HepG2 (cell line): ENCODE measurements around the gene CCL16. TPM values are rescaled to one million over a fixed set of nuclear protein-coding genes. Genes with fewer than 3 reads are reported as not detected.
A peak's percentile ranks its signal among the peaks of the same experiment; 100 is the strongest.

Experiments used
- ATF7-NPFF ChIP-seq: sonication (generic); formaldehyde crosslinking; IDR thresholded peaks from 2 replicates; pipeline ENCODE4 v1.8.1; 2023; ENCODE audit warnings: mild to moderate bottlenecking, low read depth, missing genetic modification reagents, moderate library complexity
- CENPBD1 ChIP-seq: sonication (generic); formaldehyde crosslinking; IDR thresholded peaks from 2 replicates; pipeline ENCODE4 v1.8.0; 2022; ENCODE audit warnings: missing genetic modification reagents, low read depth, mild to moderate bottlenecking, borderline replicate concordance
- ERF ChIP-seq: IDR thresholded peaks from 2 replicates; pipeline ENCODE4 v1.6.1; 2018; ENCODE audit warnings: missing biosample characterization, missing genetic modification reagents
- FOXO4 ChIP-seq: sonication (generic); formaldehyde crosslinking; conservative IDR thresholded peaks from 2 replicates; pipeline ENCODE4 v1.8.1; 2023; ENCODE audit warnings: missing genetic modification reagents
- KDM4B ChIP-seq: sonication (generic); formaldehyde crosslinking; IDR thresholded peaks from 2 replicates; pipeline ENCODE4 v1.4.0; 2020; ENCODE audit warnings: missing genetic modification reagents
- MXD3 ChIP-seq: IDR thresholded peaks from 2 replicates; pipeline ENCODE4 v1.6.1; 2016; ENCODE audit warnings: mild to moderate bottlenecking, missing biosample characterization, missing genetic modification reagents
- MXI1 ChIP-seq: IDR thresholded peaks from 3 replicates; pipeline ENCODE4 v1.6.1; 2012; ENCODE audit warnings: low read depth, low read length, inconsistent platforms, borderline replicate concordance
- NFYB ChIP-seq: sonication (generic); formaldehyde crosslinking; IDR thresholded peaks from 2 replicates; pipeline ENCODE4 v1.4.0; 2020; ENCODE audit warnings: missing genetic modification reagents
- NR2F6 ChIP-seq, 2 experiments: IDR thresholded peaks; 2 replicates each; pipeline ENCODE4 v1.6.1; 2016; ENCODE audit warnings: antibody characterized with exemption in 1 of 2, mild to moderate bottlenecking in 1 of 2
- RBM39 ChIP-seq: fragments of 200-400 bp; formaldehyde crosslinking; IDR thresholded peaks from one replicate; pipeline ENCODE4 v1.6.1; 2018; ENCODE audit warnings: antibody characterized with exemption, mild to moderate bottlenecking, low read depth, low read length; ENCODE audit not compliant: poor library complexity, severe bottlenecking
- SIX4 ChIP-seq: sonication (generic); formaldehyde crosslinking; IDR thresholded peaks from 2 replicates; pipeline ENCODE4 v1.4.0; 2020; ENCODE audit warnings: missing genetic modification reagents
- TERF1 ChIP-seq: sonication (generic); formaldehyde crosslinking; IDR thresholded peaks from 2 replicates; pipeline ENCODE4 v1.8.0; 2022; ENCODE audit warnings: mild to moderate bottlenecking, missing genetic modification reagents, moderate library complexity
- ZBTB38 ChIP-seq: sonication (generic); formaldehyde crosslinking; IDR thresholded peaks from 2 replicates; pipeline ENCODE4 v1.5.1; 2020; ENCODE audit warnings: mild to moderate bottlenecking, missing genetic modification reagents
- ZNF142 ChIP-seq: sonication (generic); formaldehyde crosslinking; IDR thresholded peaks from 2 replicates; pipeline ENCODE4 v1.4.0; 2020; ENCODE audit warnings: missing genetic modification reagents
- ZNF20 ChIP-seq: sonication (generic); formaldehyde crosslinking; IDR thresholded peaks from 2 replicates; pipeline ENCODE4 v1.4.0; 2020; ENCODE audit warnings: mild to moderate bottlenecking, moderate library complexity, missing genetic modification reagents
- ZNF839 ChIP-seq: sonication (generic); formaldehyde crosslinking; IDR thresholded peaks from 2 replicates; pipeline ENCODE4 v1.4.0; 2020; ENCODE audit warnings: missing genetic modification reagents, mild to moderate bottlenecking, borderline replicate concordance
- polyA plus RNA-seq, 8 experiments: library from polyadenylated mRNA; depleted of rRNA in 3 of 8; stranded (reverse) in 7 of 8; unstranded in 1 of 8; fragments of >200 nt; fragmentation: Illumina TruSeq in 4 of 8; extraction: Trizol in 4 of 8; gene quantifications; 2 replicates each; pipeline versions ENCODE4 v1.2.1 to v1.2.3, GENCODE V29; 2011 to 2016; ENCODE audit warnings: low read depth in 4 of 8, missing spikeins in 1 of 8, mixed read lengths in 1 of 8; ENCODE audit not compliant: insufficient read depth in 1 of 8
- total RNA-seq, 5 experiments: library from RNA; depleted of rRNA; stranded (reverse); fragments of >200 nt; fragmentation: Illumina TruSeq; extraction: Trizol; gene quantifications; 2 replicates each; pipeline ENCODE4 v1.2.3, GENCODE V29; 2016; ENCODE audit warnings: low read depth in 1 of 5

The CCL16 gene
- total and polyA plus RNA-seq, 2 of the 13 experiments (the other 11 are each of a cell fraction or from before 2014, with no cell fraction given): 2.0 to 14.7 TPM

DNA sequence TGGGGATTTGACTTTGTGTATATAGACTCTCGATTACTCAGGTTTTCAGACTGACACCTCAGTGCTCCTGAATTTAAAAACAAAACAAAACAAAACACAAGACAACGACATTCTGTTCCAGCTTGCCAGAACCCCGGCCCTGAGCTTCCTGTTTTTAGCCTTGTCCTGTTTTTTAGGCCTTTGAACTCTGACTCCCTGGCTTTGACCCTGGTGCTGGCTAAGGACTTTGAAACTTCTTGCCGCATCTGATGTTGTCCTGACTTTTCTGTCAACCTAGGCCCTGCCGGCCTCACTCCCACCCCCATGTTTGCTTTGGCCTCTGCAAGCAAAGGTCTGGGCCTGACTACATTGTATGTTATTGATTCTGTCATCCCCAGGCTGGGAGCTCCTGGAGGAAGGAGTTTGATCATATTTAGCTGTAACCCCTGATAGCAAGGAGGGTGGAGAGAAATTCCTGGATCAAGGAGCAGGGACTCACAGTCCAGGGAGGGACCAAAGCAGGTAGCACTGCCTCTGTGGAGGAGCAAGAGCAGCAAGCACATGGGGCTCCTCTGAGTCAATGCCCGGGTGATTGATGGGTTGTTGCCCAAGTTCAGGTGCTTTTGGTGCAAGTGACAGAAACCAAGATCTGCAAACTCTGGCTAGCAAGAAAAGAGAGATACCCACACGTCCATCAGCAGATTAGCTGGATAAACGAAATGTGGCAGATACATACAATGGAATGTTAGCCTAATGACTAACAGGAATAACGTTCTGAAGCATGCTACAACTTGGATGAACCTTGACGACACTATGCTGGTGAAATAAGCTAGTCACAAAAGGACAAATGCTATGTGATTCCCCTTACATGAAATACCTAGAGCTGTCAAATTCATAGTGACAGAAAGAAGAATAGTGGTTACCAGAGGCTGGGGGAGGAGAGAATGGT is 7.7 kb downstream of the CCL16 start (continued):
- no peak for TF ChIP-seq FOXO4 (CRISPR knock-in tag)
- no peak for TF ChIP-seq ZNF20 (CRISPR knock-in tag)
- TF ChIP-seq ZNF839 (CRISPR knock-in tag): no peak
- no peak for TF ChIP-seq NFYB
- no peak for TF ChIP-seq ZNF142
- TF ChIP-seq ZBTB38 (CRISPR knock-in tag): peak; percentile 37; the same call in 1 of the 2 replicates
- no peak for TF ChIP-seq TERF1 (CRISPR knock-in tag)
- peak; percentile 85 for TF ChIP-seq ERF (CRISPR knock-in tag)
- 0 out of 2 replicates have a peak, but pooled peaks have one; percentile 65 for TF ChIP-seq MXD3
- TF ChIP-seq KDM4B (CRISPR knock-in tag): peak; percentile 93; the same call in 1 of the 2 replicates
- TF ChIP-seq CENPBD1 (CRISPR knock-in tag): no peak
- peak; percentile 87 for TF ChIP-seq SIX4 (CRISPR knock-in tag)
- peak; percentile 54; the same call in 1 of the 2 replicates for TF ChIP-seq ATF7-NPFF (CRISPR knock-in tag)
- TF ChIP-seq MXI1: peak; percentile 66; the same call in 1 of the 3 replicates
- no peak for TF ChIP-seq RBM39
- peak; percentile 97 for TF ChIP-seq NR2F6 (IDR thresholded peaks at IDR 0.05)
- peak; percentile 98 for TF ChIP-seq NR2F6 (CRISPR knock-in tag; IDR thresholded peaks at IDR 0.05)
